OCI-LY7 (cell line): ENCODE data around the gene SMARCC1.

ENCODE experiments used
- EZH2phosphoT487 ChIP-seq: fragments of 200-600 bp; sonication (generic); IDR thresholded peaks from 2 replicates; pipeline ENCODE4 v1.6.1; 2018; ENCODE audit warnings: low read depth, borderline replicate concordance, mild to moderate bottlenecking, mixed run types, antibody characterized with exemption, low read length, moderate library complexity, mixed read lengths
- TF ChIP-seq, protein P1 (sequence below): fragments of 200-600 bp; sonication (generic); conservative IDR thresholded peaks from 2 replicates; pipeline ENCODE4 v1.5.1; 2014; ENCODE audit warnings: mild to moderate bottlenecking, antibody characterized with exemption, low read length, moderate library complexity, mixed read lengths

DNA sequence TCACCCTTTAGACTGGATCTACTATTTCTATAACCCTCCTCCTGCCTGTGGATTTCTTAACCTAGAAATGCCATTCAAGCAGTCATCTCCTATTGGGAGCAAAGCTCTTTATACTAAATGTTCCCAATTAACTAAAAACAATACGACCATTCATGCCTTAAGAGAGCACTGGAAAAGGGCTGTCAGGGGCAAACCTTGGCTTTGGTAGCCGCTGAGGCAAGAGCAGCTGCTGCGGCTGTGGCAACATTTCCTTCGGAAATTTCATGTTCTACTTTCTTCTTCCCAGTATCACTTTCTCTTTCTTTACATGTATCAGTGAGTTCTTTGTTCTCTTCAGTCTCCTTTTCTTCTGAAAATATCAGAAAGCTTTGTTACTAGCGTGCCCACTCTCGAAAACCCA lies 146.7 kb downstream of the SMARCC1 start:
- TF ChIP-seq, protein P1, sequence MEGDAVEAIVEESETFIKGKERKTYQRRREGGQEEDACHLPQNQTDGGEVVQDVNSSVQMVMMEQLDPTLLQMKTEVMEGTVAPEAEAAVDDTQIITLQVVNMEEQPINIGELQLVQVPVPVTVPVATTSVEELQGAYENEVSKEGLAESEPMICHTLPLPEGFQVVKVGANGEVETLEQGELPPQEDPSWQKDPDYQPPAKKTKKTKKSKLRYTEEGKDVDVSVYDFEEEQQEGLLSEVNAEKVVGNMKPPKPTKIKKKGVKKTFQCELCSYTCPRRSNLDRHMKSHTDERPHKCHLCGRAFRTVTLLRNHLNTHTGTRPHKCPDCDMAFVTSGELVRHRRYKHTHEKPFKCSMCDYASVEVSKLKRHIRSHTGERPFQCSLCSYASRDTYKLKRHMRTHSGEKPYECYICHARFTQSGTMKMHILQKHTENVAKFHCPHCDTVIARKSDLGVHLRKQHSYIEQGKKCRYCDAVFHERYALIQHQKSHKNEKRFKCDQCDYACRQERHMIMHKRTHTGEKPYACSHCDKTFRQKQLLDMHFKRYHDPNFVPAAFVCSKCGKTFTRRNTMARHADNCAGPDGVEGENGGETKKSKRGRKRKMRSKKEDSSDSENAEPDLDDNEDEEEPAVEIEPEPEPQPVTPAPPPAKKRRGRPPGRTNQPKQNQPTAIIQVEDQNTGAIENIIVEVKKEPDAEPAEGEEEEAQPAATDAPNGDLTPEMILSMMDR, result no peak
- TF ChIP-seq EZH2phosphoT487, result no peak
